SJSA1 (cell line): Measurements from ENCODE around the gene ZNF451. TPM values are rescaled to one million over a fixed set of nuclear protein-coding genes. Genes with fewer than 3 reads are reported as not detected.

Experiments used
- DNase-seq, 2 experiments: peaks; one replicate each; pipeline ENCODE4 v3.0.0-alpha.2; 2015 to 2020; ENCODE audit warnings: low spot score in 2 of 2, low read depth in 1 of 2
- H3K27ac ChIP-seq: fragments of 250-450 bp; sonication (Bioruptor Pico); 2 replicates; pipeline ENCODE4 v1.5.1; 2020; ENCODE audit warnings: mild to moderate bottlenecking, moderate library complexity
- H3K27me3 ChIP-seq: fragments of 250-450 bp; sonication (Bioruptor Pico); replicated peaks from 2 replicates; pipeline ENCODE4 v1.5.1; 2020; ENCODE audit warnings: mild to moderate bottlenecking, moderate library complexity
- H3K36me3 ChIP-seq: fragments of 250-450 bp; sonication (Bioruptor Pico); 2 replicates; pipeline ENCODE4 v1.5.1; 2020; ENCODE audit warnings: mild to moderate bottlenecking
- H3K4me1 ChIP-seq: fragments of 250-450 bp; sonication (Bioruptor Pico); replicated peaks from 2 replicates; pipeline ENCODE4 v1.6.1; 2021; ENCODE audit warnings: mild to moderate bottlenecking
- H3K4me3 ChIP-seq: fragments of 250-450 bp; sonication (Bioruptor Pico); 2 replicates; pipeline ENCODE4 v1.5.1; 2020; ENCODE audit warnings: mild to moderate bottlenecking
- H3K9me3 ChIP-seq: fragments of 250-450 bp; sonication (Bioruptor Pico); replicated peaks from 2 replicates; pipeline ENCODE4 v1.5.1; 2020; ENCODE audit warnings: mild to moderate bottlenecking
- total RNA-seq: library from RNA; depleted of rRNA; stranded (reverse); fragments of >200 nt; shearing (Covaris generic); gene quantifications from 2 replicates; pipeline ENCODE4 v1.2.3, GENCODE V29; 2014

ZNF451 gene
- total RNA-seq, 1 experiment from 2014 or later = 58.3 TPM

GRCh38 chr6:57147955-57148858 is 58.2 kb downstream of the ZNF451 start:
- Histone ChIP-seq H3K4me1 (peaks cover 34% of the 10 kb centered on the region), H3K27ac (peak overlapping the region; percentile 85), H3K27me3 (no peaks in the 10 kb centered on the region), H3K4me3 (no peak overlapping the region), H3K9me3 (no peaks in the 10 kb centered on the region), H3K36me3 (peaks cover 14% of the 10 kb centered on the region)
- DNase-seq = peak in 1 of 2 experiments; percentile 26

DNA sequence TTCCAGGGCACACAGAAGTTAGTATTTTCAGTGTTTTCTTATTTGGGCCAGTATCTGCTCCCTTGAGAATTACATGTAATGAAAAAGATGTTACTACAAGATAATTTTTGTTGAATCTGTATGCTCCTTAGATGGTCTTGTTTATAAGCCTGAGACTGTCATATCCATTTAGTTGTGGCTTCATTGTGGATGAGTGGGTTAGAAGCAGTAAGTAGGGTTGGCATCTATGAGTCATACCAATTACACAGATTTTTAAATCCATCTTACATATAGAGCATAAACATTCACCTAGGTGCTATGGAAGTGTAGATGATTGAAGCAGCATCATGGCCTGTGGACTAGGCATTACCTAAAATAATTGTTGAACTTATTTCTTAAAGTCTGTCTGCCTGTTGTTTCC is 68.7 kb downstream of the ZNF451 start:
- Histone ChIP-seq H3K27ac (no peak overlapping the region), H3K4me1 (peaks cover 25% of the 10 kb centered on the region), H3K27me3 (no peaks in the 10 kb centered on the region), H3K9me3 (no peaks in the 10 kb centered on the region), H3K4me3 (no peak overlapping the region), H3K36me3 (peaks cover 19% of the 10 kb centered on the region)
- no peak for DNase-seq

- Histone ChIP-seq H3K27me3 (no peaks in the 10 kb centered on the region), H3K27ac (no peak overlapping the region), H3K9me3 (no peaks in the 10 kb centered on the region), H3K4me3 (no peak overlapping the region), H3K4me1 (peaks cover 25% of the 10 kb centered on the region), H3K36me3 (peaks cover 19% of the 10 kb centered on the region)
- no peak for DNase-seq
Measured at GRCh38 chr6:57159127-57159526, 69.1 kb downstream of the ZNF451 start.

GRCh38 chr6:57162028-57162427 is 72.0 kb downstream of the ZNF451 start:
- H3K9me3 ChIP-seq = no peaks in the 10 kb centered on the region
- peaks cover 25% of the 10 kb centered on the region for H3K4me1 ChIP-seq
- H3K36me3 ChIP-seq = peaks cover 25% of the 10 kb centered on the region
- no peak overlapping the region for H3K27ac ChIP-seq
- no peaks in the 10 kb centered on the region for H3K27me3 ChIP-seq
- no peak overlapping the region for H3K4me3 ChIP-seq
- no peak for DNase-seq

- H3K4me1 ChIP-seq = peaks cover 25% of the 10 kb centered on the region
Measured at GRCh38 chr6:57162516-57162915, 72.5 kb downstream of the ZNF451 start.

DNA sequence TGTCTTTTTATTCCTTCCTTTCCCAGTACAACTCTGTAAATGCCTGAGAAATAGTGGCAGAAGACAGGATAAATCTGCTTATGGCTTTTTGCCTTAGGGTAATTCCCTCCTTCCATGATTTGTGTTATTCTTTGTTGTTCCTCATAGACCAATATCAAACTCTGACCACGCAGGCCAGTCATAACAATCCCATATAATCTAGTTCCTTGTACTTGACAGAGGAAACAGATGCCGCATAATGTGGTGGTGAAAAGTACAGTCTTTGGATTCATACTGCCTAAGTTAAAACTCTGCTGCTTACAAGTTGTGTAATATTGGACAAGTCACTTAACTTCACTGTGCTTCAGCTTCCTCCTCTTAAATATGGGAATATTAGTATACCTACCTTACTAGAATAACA is 74.0 kb downstream of the ZNF451 start:
- Histone ChIP-seq H3K9me3 (no peaks in the 10 kb centered on the region), H3K27me3 (no peaks in the 10 kb centered on the region), H3K27ac (no peak overlapping the region), H3K36me3 (peaks cover 25% of the 10 kb centered on the region), H3K4me3 (no peak overlapping the region), H3K4me1 (peaks cover 17% of the 10 kb centered on the region)
- DNase-seq = no peak

More at GRCh38 chr6:57162516-57162915, 72.5 kb downstream of the ZNF451 start:
- Histone ChIP-seq H3K9me3 (no peaks in the 10 kb centered on the region), H3K36me3 (peaks cover 25% of the 10 kb centered on the region), H3K4me3 (no peak overlapping the region), H3K27ac (no peak overlapping the region), H3K27me3 (no peaks in the 10 kb centered on the region)
- no peak for DNase-seq

GRCh38 chr6:57165080-57165479 is 75.1 kb downstream of the ZNF451 start:
- Histone ChIP-seq H3K9me3 (no peaks in the 10 kb centered on the region), H3K4me3 (no peak overlapping the region), H3K36me3 (peaks cover 25% of the 10 kb centered on the region), H3K27me3 (no peaks in the 10 kb centered on the region), H3K4me1 (peaks cover 16% of the 10 kb centered on the region), H3K27ac (no peak overlapping the region)
- DNase-seq = no peak

GRCh38 chr6:57172136-57173055 is 82.4 kb downstream of the ZNF451 start, which contains the start of gene BAG2:
Gene BAG2 (plus strand): TSS chr6:57172326. CDS start chr6:57172698, 372 bp downstream.
- Histone ChIP-seq H3K4me1 (0 out of 2 replicates have a peak, but pooled peaks cover 8% of the 10 kb centered on the region), H3K27ac (peak within 1 kb of the TSS; percentile 82), H3K27me3 (no peaks in the 10 kb centered on the region), H3K9me3 (no peaks in the 10 kb centered on the region), H3K4me3 (peak within 1 kb of the TSS; percentile 80), H3K36me3 (peaks cover 46% of the 10 kb centered on the region)
- DNase-seq = peak; percentile 96

DNA sequence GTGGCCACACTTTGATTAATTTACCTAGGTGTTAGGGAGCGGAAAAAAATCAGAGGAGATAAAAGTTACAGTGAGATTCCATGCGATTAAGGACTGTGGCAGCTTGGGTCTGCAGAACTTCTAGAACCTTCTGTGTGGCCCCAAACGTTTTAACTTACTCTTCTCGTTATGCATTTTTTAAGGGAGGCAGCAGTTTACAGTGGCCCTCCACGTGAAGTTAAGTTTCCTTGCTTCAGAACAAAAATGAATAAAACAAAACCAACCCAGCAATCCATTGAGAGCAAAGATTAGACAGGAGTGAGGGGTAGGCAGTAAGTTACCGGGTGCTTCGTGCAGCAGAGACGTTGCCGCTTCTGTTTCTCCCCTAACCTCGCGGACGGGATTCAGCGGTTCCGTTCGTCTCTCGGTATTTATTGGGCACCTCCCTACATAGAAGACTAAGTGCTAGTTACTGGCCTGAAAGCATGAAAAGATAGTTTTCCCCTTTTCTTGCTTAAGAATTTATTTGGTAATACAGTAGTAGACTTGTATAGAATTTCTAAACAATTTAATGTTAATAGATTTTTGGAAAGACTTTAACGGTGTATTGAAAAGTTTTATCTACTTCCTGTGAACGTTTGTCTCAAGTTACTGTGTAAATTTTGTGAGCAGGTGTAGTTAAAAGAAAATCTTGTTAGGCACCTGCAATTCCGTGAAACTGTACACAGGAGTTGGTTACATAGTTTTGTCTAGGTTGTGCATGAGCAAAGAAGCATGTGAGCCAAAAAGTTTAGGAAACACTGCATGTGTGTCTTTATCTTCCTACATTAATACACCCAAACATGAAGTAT is 83.3 kb downstream of the ZNF451 start:
- H3K9me3 ChIP-seq = no peaks in the 10 kb centered on the region
- H3K36me3 ChIP-seq = peaks cover 55% of the 10 kb centered on the region
- DNase-seq = peak in 1 of 2 experiments; percentile 53
- no peaks in the 10 kb centered on the region for H3K27me3 ChIP-seq
- 0 out of 2 replicates have a peak, but pooled peaks cover 8% of the 10 kb centered on the region for H3K4me1 ChIP-seq
- H3K4me3 ChIP-seq = peak overlapping the region; percentile 80
- peak overlapping the region; percentile 82 for H3K27ac ChIP-seq

GRCh38 chr6:57173886-57174510 is 84.0 kb downstream of the ZNF451 start:
- no peaks in the 10 kb centered on the region for H3K9me3 ChIP-seq
- peak; percentile 49 to 83 for DNase-seq

DNA sequence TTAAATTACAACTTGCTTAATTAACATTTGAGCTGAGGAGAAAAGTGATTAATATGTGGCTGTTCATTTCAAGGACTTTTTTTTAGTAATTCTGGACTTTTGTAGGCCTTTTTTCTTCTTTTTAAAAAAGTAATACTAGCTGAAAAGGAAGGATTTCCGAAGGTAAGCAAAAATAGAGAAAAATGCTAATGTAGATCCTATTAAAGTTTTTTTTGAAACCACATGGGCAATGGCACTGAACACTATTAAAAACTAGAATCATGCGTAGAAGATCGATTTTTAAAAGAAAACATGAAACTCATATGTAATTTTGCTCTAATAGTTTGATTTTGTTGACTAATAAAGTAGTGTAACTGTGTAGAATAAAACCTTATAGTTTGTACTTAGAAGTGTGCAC is 84.5 kb downstream of the ZNF451 start:
- peak overlapping the region; percentile 82 for H3K27ac ChIP-seq
- H3K4me3 ChIP-seq = peak overlapping the region; percentile 80
- H3K36me3 ChIP-seq = peaks cover 67% of the 10 kb centered on the region
- 0 out of 2 replicates have a peak, but pooled peaks cover 8% of the 10 kb centered on the region for H3K4me1 ChIP-seq
- H3K9me3 ChIP-seq = no peaks in the 10 kb centered on the region
- DNase-seq = no peak
- no peaks in the 10 kb centered on the region for H3K27me3 ChIP-seq

More at GRCh38 chr6:57173886-57174510, 84.0 kb downstream of the ZNF451 start:
- Histone ChIP-seq H3K27ac (peak overlapping the region; percentile 82), H3K27me3 (no peaks in the 10 kb centered on the region), H3K4me3 (peak overlapping the region; percentile 80), H3K36me3 (peaks cover 62% of the 10 kb centered on the region), H3K4me1 (0 out of 2 replicates have a peak, but pooled peaks cover 8% of the 10 kb centered on the region)

- Histone ChIP-seq H3K4me3 (no peak overlapping the region), H3K27me3 (no peaks in the 10 kb centered on the region), H3K9me3 (no peaks in the 10 kb centered on the region), H3K36me3 (peaks cover 87% of the 10 kb centered on the region), H3K4me1 (0 out of 2 replicates have a peak, but pooled peaks cover 10% of the 10 kb centered on the region), H3K27ac (no peak overlapping the region)
- DNase-seq = no peak
Measured at GRCh38 chr6:57177545-57178265, 87.7 kb downstream of the ZNF451 start.
